ENCODE results near the gene SCN7A. TPM values are rescaled to one million over a fixed set of nuclear protein-coding genes. Genes with fewer than 3 reads are reported as not detected.

Gene SCN7A
- total RNA-seq, 1 donor from 2014 or later: 0.11 TPM

DNA sequence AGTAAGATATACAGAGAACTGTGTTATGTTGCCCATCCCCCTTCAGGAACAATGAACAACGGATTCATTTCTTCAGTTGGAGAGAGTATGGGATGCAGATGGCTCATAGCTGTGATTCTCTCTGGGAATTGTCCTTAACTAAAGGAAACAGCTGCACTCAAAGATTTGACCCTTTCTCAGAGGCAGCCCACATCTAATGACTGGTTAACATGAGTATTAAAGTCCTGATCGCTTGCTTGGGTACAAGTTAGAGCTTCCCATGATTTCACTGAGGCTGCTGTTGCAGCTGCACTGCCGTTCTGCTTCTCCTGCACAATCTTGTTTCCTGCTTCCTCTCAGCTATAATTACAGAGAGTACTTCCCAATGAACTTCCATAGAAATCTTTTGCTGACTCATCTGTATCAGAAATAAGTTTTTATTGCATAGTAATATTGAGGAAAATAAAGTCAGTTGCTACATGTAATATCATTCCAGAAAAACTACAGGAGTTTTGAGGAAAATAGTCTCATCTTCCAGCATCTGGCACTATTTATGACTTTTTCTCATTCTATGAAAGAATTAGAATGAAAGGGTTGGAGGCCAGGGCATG lies 105.5 kb downstream of the SCN7A start:
- TF ChIP-seq, protein P1, sequence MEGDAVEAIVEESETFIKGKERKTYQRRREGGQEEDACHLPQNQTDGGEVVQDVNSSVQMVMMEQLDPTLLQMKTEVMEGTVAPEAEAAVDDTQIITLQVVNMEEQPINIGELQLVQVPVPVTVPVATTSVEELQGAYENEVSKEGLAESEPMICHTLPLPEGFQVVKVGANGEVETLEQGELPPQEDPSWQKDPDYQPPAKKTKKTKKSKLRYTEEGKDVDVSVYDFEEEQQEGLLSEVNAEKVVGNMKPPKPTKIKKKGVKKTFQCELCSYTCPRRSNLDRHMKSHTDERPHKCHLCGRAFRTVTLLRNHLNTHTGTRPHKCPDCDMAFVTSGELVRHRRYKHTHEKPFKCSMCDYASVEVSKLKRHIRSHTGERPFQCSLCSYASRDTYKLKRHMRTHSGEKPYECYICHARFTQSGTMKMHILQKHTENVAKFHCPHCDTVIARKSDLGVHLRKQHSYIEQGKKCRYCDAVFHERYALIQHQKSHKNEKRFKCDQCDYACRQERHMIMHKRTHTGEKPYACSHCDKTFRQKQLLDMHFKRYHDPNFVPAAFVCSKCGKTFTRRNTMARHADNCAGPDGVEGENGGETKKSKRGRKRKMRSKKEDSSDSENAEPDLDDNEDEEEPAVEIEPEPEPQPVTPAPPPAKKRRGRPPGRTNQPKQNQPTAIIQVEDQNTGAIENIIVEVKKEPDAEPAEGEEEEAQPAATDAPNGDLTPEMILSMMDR (IDR thresholded peaks at IDR 0.05): no peak
- H3K4me3 Mint-ChIP-seq (ENCODE audit: unreplicated experiment): no peak overlapping the region
- no peak for DNase-seq (ENCODE audit: extremely low spot score, unreplicated experiment)
- no peak overlapping the region for H3K27ac Mint-ChIP-seq (ENCODE audit: unreplicated experiment)
- no peaks in the 10 kb centered on the region for H3K4me1 Mint-ChIP-seq (ENCODE audit: unreplicated experiment)
- H3K36me3 Mint-ChIP-seq (ENCODE audit: unreplicated experiment): no peaks in the 10 kb centered on the region
- no peaks in the 10 kb centered on the region for H3K9me3 Mint-ChIP-seq (ENCODE audit: unreplicated experiment)
- H3K27me3 Mint-ChIP-seq (ENCODE audit: unreplicated experiment): no peaks in the 10 kb centered on the region

DNA sequence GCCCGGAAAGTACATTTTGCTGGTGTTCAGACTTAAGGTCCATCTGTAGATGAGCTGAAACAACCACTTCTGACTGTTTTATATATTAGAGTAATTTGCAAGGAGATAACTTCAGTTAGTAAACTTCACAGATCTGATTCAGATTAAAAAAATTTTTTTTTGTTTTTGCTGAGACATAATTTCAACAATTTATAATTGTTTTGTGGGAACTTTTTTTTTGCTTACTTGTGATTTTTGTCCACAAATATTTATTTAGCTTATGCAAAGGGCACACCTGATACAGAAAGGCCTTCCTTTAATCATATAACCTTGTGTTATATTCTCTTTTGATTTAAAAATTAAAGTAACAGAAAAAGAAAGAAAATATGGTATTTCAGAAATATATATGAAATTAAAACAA lies 108.7 kb downstream of the SCN7A start:
- Mint-ChIP-seq H3K36me3 (ENCODE audit: unreplicated experiment) (no peaks in the 10 kb centered on the region), H3K9me3 (ENCODE audit: unreplicated experiment) (no peaks in the 10 kb centered on the region)
- TF ChIP-seq, protein P1 (IDR thresholded peaks at IDR 0.05): no peak

DNA sequence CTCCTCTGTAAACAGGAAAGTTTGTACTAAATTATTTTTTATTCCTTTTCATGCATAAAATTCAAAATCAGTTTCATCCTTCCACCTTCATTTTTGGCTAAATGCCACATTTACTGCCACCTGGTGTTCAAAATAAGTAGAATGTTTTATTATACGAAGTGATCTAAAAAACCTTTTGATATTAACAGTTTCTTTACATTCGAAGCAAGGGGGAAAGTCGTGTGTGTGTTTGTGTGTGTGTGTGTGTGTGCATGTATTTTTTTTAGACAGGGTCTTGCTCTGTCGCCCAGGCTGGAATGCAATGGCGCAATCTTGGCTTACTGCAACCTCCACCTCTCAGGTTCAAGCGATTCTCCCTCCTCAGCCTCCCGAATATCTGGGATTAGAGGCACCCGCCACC lies 109.3 kb downstream of the SCN7A start:
- no peaks in the 10 kb centered on the region for H3K27me3 Mint-ChIP-seq (ENCODE audit: unreplicated experiment)

More for the DNA sequence above, 108.7 kb downstream of the SCN7A start:
- Mint-ChIP-seq H3K27me3 (ENCODE audit: unreplicated experiment) (no peaks in the 10 kb centered on the region), H3K4me3 (ENCODE audit: unreplicated experiment) (no peak overlapping the region), H3K27ac (ENCODE audit: unreplicated experiment) (no peak overlapping the region), H3K4me1 (ENCODE audit: unreplicated experiment) (no peaks in the 10 kb centered on the region)
- DNase-seq (ENCODE audit: extremely low spot score, unreplicated experiment): no peak

DNA sequence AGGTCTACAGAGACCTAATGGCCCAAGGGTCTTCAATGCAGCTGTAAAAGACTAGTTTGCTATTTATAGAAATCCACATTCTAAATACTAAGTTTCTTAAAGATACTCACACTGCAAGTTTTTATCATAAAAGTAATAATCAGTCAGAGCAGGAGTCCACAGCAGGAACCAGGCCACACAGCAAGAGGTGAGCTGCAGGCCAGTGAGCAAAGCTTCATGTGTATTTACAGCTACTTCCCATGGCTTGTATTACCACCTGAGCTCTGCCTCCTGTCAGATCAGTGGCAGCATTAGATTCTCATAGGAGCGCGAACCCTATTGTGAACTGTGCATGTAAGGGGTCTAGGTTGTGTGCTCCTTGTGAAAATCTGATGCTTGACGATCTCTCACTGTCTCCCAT lies 111.6 kb downstream of the SCN7A start:
- Mint-ChIP-seq H3K27ac (ENCODE audit: unreplicated experiment) (no peak overlapping the region), H3K4me1 (ENCODE audit: unreplicated experiment) (no peaks in the 10 kb centered on the region), H3K9me3 (ENCODE audit: unreplicated experiment) (no peaks in the 10 kb centered on the region), H3K36me3 (ENCODE audit: unreplicated experiment) (no peaks in the 10 kb centered on the region), H3K4me3 (ENCODE audit: unreplicated experiment) (no peak overlapping the region), H3K27me3 (ENCODE audit: unreplicated experiment) (no peaks in the 10 kb centered on the region)
- DNase-seq (ENCODE audit: extremely low spot score, unreplicated experiment): no peak
- TF ChIP-seq, protein P1 (IDR thresholded peaks at IDR 0.05): no peak

More for the DNA sequence above, 109.3 kb downstream of the SCN7A start:
- no peaks in the 10 kb centered on the region for H3K36me3 Mint-ChIP-seq (ENCODE audit: unreplicated experiment)
- no peak for DNase-seq (ENCODE audit: extremely low spot score, unreplicated experiment)
- no peaks in the 10 kb centered on the region for H3K4me1 Mint-ChIP-seq (ENCODE audit: unreplicated experiment)
- TF ChIP-seq, protein P1 (IDR thresholded peaks at IDR 0.05): peak; percentile 62
- H3K9me3 Mint-ChIP-seq (ENCODE audit: unreplicated experiment): no peaks in the 10 kb centered on the region
- no peak overlapping the region for H3K27ac Mint-ChIP-seq (ENCODE audit: unreplicated experiment)
- no peak overlapping the region for H3K4me3 Mint-ChIP-seq (ENCODE audit: unreplicated experiment)

DNA sequence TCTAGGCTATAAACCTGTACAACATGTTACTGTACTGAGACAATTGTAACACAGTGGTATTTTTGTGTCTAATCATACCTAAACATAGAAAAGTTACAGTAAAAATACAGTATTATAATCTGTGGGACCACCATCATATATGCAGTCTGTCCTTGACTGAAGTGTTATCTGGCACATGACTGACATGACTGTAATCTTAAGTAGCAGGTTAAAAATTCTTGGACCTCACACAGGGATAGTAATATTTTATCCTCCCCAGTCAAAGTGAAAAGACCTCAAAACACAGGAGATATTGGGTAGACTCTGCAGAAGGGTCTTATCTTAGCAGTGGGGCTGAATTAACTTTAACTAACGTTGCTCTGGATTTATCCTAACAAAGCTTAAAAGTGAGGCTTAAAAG lies 113.4 kb downstream of the SCN7A start:
- Mint-ChIP-seq H3K27me3 (ENCODE audit: unreplicated experiment) (no peaks in the 10 kb centered on the region), H3K9me3 (ENCODE audit: unreplicated experiment) (no peaks in the 10 kb centered on the region), H3K27ac (ENCODE audit: unreplicated experiment) (no peak overlapping the region), H3K4me3 (ENCODE audit: unreplicated experiment) (no peak overlapping the region), H3K4me1 (ENCODE audit: unreplicated experiment) (peaks cover 4% of the 10 kb centered on the region), H3K36me3 (ENCODE audit: unreplicated experiment) (no peaks in the 10 kb centered on the region)
- TF ChIP-seq, protein P1 (IDR thresholded peaks at IDR 0.05): no peak
- no peak for DNase-seq (ENCODE audit: extremely low spot score, unreplicated experiment)
